ENCODE results near the gene GPRIN3.
A peak's percentile ranks its signal among the peaks of the same experiment; 100 is the strongest.
"Not testable (repeated sequence)": the region's sequence is repeated elsewhere in the genome, so short reads cannot be mapped to it uniquely, and the experiment has no call there.

GPRIN3 gene

DNA sequence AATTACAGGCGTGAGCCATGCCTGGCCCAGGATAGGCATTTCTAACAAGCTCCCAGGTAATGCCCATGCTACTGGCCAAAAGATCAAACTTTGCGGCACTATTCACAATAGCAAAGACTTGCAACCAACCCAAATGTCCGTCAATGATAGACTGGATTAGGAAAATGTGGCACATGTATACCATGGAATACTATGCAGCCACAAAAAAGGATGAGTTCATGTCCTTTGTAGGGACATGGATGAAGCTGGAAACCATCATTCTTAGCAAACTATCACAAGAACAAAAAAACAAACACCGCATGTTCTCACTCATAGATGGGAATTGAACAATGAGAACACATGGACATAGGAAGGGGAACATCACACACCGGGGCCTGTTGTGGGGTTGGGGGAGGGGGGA, 1.6 kb upstream of the GPRIN3 start:
- DNase-seq, result not testable (repeated sequence)

DNA sequence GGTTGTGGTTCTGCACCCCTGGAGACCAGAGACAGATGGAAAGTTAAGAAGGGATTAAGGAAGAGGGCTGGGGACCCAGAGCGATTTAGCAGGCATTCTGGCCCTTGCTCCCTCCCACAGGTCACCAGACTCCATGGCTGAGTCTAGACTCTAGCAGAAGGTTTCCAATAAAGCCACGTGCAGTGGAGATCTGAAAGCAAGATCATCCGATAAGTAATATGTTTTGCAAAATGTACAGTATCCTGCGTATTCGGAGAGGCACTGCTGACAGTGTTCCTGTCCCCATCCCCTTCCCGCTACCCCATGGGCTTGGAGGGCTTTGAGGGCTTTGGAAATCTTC, 531 bp upstream of the GPRIN3 start:
- no peak for DNase-seq

DNA sequence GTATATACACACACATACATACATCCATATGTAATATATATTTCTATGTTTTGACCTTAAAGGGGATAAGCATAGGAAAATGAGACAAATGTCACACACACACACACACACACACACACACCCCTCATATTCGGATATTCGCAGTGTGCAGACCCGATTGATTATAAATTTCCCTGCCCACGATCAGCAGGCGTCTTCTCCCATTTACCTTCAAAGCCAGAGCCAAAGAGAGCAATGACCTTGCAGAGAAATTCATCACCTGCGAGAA, 488 bp downstream of the GPRIN3 start:
- no peak for DNase-seq

DNA sequence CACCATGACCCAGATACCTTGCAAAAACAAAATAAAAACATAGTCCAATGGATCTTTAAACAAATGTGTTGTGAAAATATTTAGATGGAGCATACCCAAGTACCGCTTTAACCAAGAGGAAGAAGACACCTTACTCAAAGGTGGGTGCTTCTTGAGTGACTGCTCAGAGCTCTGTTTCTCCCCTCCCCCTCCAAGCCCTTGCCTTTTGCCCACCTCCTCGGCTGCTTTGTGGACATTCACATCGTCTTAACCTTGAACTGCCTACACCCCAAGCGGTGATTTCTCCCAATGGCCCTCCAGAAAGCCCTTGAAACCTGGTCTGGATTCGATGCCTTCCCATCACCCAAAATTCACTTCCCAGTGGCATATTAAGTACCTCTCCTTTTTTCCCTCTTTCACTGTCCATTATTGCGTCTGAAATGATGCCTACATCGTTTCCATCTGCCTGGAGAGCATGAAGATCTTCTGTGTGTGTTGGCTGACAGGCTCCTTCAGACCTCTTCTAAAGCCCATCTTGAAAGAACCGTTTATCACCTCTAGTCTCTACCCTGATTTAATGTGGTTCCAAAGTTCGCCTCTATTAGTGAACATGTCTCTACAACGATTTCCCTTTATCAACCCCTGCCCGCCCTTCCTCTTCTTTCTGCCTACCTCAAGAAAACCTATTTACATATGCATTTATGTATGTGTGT, 968 bp downstream of the GPRIN3 start:
- DNase-seq, result no peak

DNA sequence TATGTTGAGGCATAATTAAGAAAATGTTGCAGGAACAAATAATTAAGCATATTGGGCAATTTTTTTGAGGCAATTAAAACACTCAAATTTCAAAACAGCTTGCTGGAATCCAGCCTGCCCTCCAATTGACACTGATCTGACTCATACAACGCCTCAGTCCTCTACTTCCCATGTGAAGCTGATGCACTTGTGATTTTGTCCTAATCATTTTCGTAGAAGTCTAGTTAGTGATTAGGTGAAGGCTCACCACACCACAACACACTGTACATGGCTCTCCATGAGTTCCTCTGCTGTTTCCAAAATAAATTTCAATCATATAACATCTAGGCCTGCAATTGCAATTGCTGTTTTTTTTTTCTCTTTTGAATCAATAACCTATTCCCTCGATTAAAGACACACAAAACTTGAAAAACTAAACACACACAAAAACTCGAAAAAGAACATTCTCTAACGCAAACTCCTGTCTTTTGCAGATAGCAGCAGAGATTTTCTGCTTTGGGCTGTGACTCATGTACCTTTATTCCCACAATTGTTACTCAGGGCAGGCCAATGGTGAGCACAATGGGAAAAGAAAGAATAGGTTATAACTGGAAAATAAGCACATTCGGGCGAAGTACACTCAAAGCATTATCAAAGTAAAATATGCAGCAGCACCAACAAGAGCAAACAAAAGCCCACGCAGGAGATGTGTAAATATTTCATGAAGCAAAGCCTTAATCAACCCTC, 1.7 kb downstream of the GPRIN3 start:
- no peak for DNase-seq

DNA sequence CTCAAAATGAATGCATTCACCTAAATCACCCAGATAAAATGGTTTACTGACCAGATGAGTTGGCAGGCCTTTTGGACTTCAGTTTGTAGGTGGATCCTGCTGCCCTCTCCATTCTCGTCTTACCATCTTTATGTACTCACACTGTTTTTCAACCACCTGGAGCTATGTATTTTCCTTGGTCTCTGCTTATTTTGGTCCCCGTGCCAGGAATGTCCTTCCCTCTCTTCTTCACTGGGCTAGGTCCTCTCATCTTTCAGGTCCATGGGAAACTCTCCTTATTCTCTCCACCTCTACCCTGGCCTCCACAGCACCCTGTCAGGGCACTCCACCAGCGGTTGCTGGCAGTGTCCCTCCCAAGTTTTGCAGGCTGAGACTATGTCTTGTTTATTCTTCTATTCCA, 2.6 kb downstream of the GPRIN3 start:
- DNase-seq, result no peak

DNA sequence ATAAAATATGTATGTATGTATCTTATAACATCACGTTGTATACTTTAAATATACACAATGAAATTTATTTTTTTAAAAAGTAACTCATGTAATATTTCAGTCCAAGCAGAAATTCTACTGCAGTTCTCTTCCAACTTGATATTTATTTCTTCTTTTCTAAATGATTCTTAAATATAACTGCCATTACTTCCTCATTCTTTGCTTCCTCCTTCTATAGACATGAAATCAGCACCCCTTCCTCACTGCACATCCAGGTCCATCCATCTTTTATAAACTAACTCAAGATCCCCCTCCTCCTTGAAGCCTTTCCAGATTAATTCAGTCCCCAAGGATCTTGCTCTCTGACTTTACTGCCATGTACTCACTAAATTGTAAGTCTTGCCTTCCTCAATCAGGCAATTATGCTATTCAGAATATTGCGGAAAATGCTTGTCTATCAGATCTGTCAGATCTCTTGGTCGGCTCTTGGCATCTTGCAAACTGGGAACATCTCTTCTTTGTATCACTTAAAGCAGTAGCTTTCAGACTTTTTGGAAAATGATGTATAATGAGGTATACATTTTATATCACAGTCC, 3.7 kb downstream of the GPRIN3 start:
- DNase-seq, result peak; percentile 1

DNA sequence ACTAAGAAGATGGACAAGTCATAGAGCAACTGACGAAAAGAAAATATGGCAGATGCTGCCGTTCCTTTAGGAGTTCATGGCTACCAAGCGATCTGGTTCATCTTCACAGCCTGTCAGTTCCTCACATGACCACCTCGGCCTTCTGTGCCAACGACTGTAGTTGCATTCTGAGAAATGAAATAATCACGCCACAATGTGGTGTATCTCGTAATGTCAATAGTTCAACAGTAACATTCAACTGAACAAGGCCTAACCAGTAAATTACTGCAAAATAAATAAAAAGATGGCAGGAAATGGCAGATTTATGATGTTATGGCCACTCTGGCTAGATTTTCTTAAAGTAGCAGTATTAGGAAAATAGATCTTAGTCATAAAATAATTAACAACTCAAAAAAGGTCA, 4.4 kb downstream of the GPRIN3 start:
- no peak for DNase-seq

DNA sequence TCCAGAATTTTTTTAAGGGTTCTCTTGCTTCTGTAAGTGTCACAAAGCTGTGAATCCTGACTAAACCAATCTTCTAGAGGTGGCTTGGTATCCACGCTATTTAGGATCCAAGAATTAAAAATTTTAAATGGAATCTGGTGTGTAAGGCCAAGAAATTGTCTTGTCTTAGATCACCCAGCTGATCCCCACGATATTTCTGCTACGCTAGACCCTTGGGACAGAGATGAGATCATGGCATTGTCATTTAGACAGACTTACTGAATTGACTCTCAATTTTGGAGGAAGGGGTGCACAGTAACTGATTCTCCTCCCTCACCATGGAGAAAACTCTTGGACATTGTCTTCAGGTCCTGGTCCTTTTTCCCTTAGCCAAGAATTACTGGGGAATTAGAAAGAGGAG, 5.7 kb downstream of the GPRIN3 start:
- DNase-seq, result no peak

DNA sequence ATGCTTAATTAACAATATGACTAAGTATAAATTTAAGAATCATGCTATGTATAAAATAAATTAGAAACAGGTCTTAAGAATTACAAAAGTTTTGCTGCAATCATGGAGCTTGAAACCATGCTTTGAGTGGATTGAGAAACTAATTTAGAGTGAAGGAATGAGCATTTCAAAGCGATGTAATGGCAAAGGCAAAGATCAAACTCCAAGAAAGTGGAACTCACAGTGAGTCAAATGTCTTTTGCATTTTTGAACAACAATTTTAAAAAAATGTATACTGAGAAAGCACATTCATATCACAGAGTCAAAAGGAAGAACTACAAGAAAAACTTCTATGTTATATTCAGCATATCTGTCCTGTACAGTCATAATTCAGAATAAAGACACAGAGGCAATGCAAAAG, 6.6 kb downstream of the GPRIN3 start:
- DNase-seq, result no peak

DNA sequence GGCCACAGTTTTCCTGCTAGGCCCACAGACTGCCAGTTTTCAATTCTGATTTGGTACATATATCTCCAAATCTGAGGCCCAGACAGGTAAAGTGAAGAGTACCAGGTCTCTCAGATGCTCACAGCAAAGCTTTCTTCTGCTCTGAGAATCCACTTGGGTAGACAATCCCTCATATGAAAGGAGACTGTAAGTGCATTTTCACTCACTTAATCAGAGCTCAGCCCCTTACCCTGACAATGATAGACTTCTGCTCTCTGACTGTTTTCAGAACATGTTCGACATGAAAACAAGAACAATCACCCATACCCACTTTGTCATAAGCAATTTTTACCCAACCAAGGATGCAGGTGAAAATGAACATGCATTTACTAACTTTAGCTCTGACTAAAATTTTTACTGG, 7.1 kb downstream of the GPRIN3 start:
- DNase-seq, result no peak

DNA sequence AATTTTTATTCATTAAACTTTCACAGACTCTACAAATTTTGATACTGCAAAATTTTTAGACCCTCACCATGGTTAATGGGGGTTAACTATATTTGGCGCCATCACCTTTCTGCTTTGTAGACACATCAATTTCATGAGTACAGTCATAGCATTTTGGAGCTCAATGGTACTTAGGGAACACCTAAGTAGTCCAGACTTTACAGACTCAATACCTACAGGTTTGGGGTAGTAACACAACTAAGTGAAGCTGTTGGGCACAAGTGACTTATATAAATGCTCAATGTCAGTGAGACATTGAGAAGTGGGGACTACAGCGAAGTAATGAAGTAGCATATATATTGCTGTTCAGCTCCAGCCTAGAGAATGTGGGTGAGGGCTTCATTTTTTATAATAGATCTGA, 7.5 kb downstream of the GPRIN3 start:
- DNase-seq, result no peak

DNA sequence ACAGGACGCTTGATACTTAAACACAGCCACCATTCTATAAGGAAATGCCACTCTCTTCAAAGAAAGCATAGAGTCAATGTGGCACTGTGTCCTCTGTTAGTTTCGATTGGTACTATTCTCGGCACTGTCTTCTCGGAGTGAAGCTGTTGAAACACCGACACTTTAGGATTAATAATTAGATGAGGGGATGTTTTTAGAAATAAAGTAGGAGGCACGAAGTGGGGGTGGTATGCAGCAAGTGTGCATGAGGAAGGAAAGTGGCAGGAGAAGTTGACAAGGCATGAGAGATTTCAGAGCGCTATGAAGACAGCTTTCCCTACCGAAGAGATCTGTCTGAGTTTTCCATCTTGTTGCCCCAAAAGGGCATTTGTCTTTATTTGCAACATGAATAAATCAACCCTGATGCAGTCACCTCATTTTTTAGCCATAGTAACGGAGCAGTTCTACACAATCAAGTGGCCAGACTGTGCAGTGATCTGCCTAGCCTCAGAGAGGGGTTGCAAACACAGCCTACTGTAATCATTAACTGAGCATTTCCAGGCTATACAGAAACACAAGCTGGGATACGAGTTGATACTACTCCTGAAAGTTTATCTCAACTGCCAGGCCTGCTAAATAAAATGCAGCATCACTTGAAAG, 8.3 kb downstream of the GPRIN3 start:
- no peak for DNase-seq

DNA sequence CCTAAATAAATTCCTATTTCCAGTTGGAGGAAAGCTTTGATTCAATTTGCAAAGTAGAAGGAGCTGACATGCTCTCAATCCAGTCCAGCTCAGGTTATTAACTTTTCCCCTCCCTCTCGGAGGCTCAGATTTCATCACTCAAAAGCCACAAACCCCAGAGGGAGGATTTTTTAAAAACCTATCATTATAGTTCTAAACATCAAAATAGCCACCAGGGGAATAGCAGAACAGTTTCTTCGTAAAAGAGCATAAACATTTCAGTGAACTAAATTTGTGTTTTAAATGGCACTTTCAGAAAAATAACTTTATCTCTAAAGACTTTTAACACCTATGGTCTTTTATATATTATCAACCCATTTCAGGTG, 8.8 kb downstream of the GPRIN3 start:
- no peak for DNase-seq

DNA sequence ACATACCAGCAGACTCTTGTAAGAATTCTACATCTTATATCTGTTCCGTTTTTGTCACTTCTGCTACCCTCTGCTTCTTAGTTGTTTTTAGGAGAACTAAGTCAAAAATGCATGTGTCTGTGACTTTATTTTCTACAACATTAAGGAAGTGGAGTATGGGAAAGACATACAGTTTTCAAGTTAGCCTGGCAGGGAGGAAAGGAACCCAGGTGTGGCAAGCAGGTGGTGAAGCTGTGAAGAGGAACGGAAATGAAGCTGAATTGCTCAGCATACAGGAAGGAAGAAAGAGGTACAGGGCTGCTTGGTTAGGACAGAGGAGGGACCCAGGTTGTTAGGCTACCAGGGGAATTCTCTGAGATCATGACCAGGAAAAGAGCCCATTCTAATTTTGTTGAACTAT, 9.4 kb downstream of the GPRIN3 start:
- no peak for DNase-seq

DNA sequence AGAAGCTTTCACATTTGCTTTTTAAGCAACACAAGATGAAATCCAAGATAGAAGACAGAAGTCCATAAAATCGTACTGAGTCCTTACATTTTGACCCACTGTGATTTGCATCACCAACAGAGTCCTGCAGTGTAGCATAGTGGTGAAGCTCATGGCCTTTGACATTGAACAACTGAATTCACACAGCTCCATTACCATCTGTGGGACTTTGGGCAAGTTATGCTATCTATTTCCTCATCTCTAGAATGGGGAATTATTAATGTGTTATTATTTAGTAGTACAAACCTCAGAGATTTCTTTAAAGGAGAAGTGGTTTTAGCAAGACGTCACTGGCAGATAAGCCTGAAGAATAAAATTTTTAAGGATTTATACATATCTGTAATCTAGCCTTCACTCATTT, 10.7 kb downstream of the GPRIN3 start:
- no peak for DNase-seq

DNA sequence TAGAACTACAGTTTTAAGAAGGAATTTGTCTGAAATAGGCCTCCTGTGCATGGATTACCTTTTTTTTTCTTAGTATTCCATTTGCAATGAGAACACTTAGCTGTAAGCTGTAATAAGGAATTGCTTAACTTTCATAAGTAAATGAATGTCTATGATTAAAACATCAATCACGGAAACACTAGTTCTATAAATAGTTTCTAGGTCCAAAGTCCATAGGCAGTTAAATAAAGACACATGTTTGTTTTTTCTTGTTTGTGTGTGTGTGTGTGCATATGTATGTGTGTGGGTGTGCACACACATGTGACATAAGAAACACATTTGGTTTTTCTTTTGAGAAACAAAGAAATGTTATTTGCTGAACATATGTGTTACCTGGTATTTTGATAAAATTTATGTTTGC, 11.2 kb downstream of the GPRIN3 start:
- DNase-seq, result no peak

DNA sequence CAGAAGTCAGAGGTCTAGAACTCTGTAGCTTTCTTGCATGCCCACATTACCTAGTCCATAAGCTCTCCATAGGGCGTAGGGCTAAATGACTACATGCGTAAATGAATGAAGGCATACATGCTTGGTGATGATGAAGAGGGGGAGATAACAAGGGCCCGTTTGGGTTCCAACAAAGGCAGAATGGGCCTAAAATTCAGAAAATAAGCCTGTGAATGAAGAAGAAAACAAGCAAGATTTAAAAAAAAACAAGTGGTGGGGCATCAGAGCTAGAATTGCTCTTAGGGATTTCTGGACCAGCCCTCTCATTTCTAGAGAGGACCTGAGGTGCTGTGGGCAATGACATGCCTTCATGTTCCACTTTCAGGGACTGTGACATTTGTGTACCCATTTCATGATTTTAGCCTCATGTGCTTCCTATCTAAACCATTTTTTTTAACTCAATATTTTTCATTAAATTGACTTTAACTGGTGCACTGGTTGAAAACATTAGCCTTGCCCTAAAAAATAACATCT, 12.1 kb downstream of the GPRIN3 start:
- DNase-seq, result no peak

DNA sequence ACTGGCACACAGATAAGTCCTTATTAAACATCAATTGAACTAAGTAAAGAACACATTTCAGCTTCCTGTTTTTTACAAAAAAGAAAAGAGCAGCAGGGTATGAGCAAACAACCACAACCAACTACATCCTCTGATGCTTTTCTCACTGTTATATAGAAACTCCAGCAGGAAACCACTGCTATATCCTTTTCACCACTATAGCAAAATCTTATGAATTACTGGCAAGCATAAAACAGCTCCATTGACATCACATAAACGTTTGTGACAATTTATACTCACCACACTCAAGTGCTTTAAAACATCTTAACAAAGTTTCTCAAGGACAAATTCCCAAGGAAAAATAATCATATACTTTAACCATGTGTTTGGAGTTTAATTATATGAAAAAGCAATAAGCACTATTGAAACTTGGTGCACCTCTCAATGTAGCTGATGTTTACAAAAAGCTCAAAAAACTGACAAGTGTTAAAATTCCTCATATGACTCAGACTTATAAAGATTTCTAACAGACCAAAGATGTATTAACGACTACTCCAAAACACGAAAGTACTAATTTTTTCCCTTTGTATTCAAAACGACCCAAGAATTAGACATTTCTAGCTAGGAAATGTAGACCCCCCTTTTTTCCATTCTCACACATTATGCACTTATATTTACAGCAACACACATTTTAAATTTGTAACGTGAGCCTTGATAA, 12.9 kb downstream of the GPRIN3 start:
- no peak for DNase-seq

DNA sequence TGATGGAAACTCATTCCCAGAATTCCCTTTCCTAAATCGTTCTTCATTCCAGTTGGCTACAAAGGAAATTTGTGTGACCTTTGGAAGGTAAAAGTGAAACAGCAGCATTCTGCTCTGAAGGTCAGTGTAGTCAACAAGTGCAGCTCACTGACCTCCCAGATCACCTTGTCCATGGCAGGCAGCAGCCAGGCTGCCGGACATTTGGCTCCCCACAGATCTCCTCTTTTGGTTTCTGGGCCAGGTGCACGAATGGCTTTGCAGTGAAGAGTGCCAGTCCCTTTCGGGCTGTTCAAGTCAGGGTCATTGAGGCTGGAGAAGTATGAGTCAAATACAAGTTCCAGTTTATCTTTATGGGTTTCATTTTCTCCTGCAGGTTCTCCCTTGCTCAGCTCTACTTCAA, 14.3 kb downstream of the GPRIN3 start:
- DNase-seq, result no peak

DNA sequence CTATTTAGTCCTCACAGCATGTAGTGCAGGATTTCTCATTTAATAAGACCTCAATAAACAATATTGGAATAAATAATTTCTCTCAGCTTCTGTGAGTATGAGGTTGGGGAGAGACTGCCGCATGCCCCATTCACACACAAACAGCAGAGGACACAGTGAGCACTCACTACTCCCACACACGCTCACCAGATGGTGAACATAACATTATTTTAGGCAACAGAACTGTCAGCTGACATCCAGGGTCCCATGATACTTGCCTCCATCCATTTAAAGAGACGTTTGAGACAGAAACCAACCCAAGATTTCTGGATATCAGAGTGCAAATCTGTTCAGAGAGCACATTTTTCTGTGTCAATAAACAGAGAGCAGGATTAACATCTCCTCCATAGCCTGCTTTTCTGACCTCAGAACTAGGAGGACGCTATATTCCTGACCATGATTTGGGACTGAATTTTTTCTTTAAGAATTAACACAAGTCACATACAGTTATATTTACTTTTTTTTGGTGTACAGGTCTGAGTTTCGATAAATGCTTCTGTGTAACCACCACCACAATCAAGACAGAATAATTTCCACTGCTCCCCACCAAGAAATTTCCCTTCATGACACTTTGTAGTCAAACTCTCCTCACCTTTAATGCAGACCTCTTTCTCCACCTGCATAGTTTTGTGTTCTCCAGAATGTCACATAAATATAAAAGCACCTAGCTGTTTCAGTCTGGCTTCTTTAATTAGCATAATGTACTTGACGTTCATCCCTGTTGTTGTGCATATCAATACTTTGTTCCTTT, 16.7 kb downstream of the GPRIN3 start:
- DNase-seq, result no peak

DNA sequence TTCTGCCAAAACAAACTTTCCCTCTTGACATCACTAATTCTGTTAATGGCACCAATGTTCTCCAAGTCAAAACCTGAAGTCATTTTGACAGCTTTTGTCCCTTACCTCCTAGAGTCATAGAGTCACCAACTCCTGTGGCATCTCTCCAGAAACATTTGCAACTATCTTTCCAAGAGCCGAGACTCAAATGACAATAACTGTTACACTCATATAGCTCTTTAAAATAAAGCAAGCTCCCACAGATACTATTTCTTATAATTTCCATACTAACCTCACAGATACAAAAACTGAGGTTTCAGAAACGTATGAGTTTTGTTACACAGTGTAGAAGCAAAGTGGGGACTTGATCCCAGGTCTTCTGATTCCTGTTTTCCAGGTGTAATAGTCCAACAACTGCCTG, 18.3 kb downstream of the GPRIN3 start:
- no peak for DNase-seq

DNA sequence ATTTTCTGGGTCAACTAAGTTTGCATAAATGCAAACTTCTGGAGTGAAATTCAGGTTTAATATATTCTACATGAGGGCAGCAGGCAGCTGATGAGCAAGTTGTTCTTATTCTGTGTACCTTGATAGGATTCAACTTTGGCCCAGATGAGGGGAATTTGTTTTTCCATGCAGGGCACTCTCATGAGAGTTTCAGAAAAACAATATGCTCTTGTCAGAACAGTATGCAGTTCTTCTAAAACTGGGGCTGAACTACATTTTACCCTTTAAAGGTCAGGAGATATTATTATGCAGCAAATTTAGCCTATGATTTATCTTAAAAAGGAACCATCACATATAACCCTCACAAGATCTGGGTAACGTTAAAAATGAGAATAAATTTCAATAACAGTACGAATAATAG, 19.2 kb downstream of the GPRIN3 start:
- DNase-seq, result no peak

Data from SIG-M5 (cell line).